ENCODE data around the gene SRBD1. TPM values are rescaled to one million over a fixed set of nuclear protein-coding genes. Genes with fewer than 3 reads are reported as not detected.

Gene SRBD1
- total RNA-seq, 2 donors from 2014 or later = 10.9 to 17.1 TPM

DNA sequence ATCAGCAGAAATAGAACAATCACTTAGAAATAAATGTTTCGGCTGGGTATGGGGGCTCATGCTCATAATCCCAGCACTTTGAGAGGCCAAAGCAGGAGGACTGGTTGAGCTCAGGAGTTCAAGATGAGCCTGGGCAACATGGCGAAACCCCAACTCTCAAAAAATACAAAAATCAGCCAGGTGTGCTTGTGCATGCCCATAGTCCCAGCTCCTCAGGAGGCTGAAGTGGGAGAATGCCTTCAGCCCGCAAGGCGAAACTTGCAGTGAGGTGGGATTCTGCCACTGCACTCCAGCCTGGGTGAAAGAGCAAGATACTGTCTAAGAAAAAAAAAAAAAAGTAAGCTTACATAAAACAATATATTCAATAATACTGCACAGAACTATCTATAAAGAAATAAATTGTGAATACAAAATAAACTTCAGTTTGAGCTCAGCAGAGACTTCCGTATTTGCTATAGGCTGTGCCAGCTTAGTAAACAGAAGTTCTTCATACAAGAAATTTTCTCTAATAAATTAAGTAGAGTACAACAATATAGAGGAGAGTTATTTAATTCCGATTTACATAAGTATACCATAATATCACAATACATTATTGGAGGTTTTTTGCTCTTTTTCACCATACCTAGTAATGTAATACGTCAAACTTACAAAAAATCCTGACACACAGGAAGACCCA is 43.6 kb downstream of the SRBD1 start:
- Mint-ChIP-seq H3K4me1 (peaks cover 13% of the 10 kb centered on the region), H3K9me3 (peaks cover 3% of the 10 kb centered on the region), H3K4me3 (peak overlapping the region; percentile 78), H3K27ac (peak overlapping the region; percentile 89), H3K36me3 (ENCODE audit: low read depth) (peaks cover 22% of the 10 kb centered on the region), H3K27me3 (no peaks in the 10 kb centered on the region)
- ATAC-seq (replicated peaks) = peak; percentile 3

DNA sequence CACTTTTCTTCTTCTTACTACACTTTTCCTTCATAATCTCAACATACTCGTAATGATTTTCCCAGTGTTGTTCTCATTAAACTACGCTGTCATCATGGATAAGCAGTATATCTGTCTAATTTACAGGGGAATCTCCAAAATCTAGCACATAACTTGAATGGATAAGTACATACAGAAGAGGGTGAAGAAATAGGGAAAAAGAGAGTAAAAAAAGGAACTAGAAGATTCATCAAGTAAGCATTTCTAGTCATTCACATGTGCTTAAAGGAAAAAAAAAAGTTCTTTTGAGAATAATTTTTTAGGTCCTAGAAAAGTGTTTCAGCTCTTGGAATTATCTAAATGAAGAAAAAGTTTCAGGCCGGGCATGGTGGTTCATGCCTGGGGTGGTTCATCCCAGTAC is 51.6 kb downstream of the SRBD1 start:
- no peaks in the 10 kb centered on the region for H3K27me3 Mint-ChIP-seq
- H3K36me3 Mint-ChIP-seq (ENCODE audit: low read depth) = peaks cover 7% of the 10 kb centered on the region
- no peak for ATAC-seq (replicated peaks)
- H3K27ac Mint-ChIP-seq = no peak overlapping the region
- no peak overlapping the region for H3K4me3 Mint-ChIP-seq
- H3K9me3 Mint-ChIP-seq = no peaks in the 10 kb centered on the region
- peaks cover 11% of the 10 kb centered on the region for H3K4me1 Mint-ChIP-seq

DNA sequence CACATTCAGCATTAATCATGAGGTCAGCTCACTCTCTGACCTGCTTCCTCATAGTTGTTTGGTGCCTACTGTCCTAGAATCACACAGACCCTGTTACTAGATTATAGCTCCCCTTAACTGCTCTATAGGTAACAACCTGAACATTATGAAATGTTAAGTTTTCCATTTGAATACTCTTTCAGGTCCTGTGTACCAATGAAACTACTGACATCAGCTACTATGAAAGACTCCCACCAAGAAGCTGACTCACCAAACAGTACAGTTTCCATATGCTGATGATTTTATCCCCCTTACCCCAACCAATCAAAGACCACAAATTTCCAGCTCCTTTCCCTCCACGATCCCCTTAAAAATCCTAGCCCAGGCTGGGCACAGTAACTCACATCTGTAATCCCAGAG is 56.3 kb downstream of the SRBD1 start:
- ATAC-seq (replicated peaks) = peak; percentile 91
- Mint-ChIP-seq H3K9me3 (no peaks in the 10 kb centered on the region), H3K27me3 (no peaks in the 10 kb centered on the region), H3K27ac (peak overlapping the region; percentile 88), H3K4me1 (peaks cover 18% of the 10 kb centered on the region), H3K36me3 (ENCODE audit: low read depth) (peaks cover 40% of the 10 kb centered on the region), H3K4me3 (peak overlapping the region; percentile 60)

DNA sequence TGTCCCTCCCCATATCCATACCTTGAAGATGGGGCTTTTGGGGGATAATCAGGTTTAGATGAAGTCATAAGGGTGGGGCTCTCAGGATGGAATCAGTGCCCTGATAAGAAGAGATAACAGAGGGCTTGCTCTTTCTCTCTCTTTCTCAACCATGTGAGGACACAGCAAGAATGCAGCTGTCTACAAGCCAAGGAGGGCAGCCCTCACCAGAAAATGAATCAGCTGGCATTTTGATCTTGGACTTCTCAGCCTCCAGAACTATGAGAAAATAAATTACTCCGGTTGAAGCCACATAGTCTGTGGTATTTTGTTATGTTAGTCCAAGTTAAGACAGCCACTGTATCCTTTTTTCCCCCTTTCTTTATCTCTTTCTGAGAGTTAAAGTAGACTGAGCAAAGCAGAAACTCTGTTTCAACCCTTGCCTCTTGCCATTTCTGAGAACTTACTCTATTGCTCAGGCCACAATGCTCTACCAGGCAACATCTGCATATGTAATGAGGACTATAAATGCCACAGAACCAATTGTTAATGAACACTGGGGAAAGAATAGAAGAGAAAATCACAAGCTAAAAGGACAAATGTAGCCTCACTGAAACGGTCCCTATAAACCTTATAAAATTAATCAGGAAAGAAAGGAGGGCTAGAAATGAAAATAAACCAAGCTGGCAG is 56.9 kb downstream of the SRBD1 start:
- Mint-ChIP-seq H3K36me3 (ENCODE audit: low read depth) (peaks cover 40% of the 10 kb centered on the region), H3K4me1 (peaks cover 18% of the 10 kb centered on the region), H3K9me3 (no peaks in the 10 kb centered on the region), H3K4me3 (peak overlapping the region; percentile 60), H3K27me3 (no peaks in the 10 kb centered on the region), H3K27ac (peak overlapping the region; percentile 88)
- ATAC-seq (replicated peaks) = peak; percentile 75

DNA sequence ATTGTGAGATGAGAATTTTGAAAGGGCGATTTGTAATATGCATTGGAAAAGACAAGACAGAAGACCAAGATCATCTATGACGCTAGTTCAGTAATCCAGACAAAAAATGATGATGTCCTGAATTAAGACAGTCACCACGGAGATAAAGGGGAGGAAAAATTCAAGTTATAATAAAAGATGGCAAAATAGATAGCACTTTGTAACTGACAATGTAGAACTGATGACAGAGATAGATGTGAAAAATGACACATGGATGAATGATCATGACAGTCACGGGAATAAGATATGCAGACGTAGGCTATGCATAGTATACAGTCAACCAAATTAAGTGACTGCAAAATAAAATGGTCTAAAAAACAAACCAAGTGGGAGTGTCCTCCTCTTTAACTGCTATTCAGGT is 59.2 kb downstream of the SRBD1 start:
- H3K9me3 Mint-ChIP-seq = no peaks in the 10 kb centered on the region
- H3K36me3 Mint-ChIP-seq (ENCODE audit: low read depth) = peaks cover 59% of the 10 kb centered on the region
- H3K4me3 Mint-ChIP-seq = no peak overlapping the region
- ATAC-seq (replicated peaks) = no peak
- no peaks in the 10 kb centered on the region for H3K27me3 Mint-ChIP-seq
- peaks cover 18% of the 10 kb centered on the region for H3K4me1 Mint-ChIP-seq
- peak overlapping the region; percentile 58 for H3K27ac Mint-ChIP-seq

DNA sequence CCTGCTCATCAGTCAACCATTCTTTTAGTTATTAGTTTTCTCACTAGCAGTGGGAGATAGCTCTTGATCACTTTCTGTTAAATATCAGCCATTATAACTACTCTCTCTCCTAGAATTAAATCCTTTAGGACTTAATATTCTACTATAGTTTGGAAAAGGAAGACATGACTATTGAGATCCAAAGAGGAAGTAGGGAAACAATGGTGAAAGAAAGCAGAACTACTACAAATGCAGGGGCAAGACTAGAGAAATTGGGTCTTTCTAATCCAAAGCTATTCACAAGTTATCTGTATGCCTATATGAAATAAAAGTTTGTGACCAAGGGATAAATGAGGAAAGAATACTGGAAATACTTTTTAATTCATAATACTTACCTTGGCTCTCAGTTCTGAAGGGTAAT is 65.1 kb downstream of the SRBD1 start:
- H3K4me3 Mint-ChIP-seq = no peak overlapping the region
- no peaks in the 10 kb centered on the region for H3K27me3 Mint-ChIP-seq
- no peak for ATAC-seq (replicated peaks)
- no peaks in the 10 kb centered on the region for H3K4me1 Mint-ChIP-seq
- peak overlapping the region; percentile 36 for H3K27ac Mint-ChIP-seq
- H3K9me3 Mint-ChIP-seq = no peaks in the 10 kb centered on the region
- peaks cover 85% of the 10 kb centered on the region for H3K36me3 Mint-ChIP-seq (ENCODE audit: low read depth)

DNA sequence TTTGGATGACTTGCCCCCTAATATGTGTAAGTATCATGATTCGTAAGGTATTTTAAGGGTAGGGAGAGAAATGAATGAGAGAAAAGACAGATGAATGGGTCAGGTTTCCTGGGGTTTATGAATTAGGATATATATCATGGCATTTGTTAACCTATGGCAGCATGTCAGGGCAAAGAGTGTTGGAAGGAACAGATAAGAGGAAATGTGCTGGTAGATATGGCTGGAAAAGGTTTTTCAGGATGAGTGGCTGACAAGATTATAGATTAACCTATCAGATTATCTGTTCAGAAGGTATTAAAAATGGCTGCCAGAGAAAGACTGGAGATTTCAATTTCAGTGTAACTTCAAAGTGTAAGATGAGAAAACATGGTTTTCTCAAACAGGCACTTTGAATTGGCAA is 67.8 kb downstream of the SRBD1 start:
- Mint-ChIP-seq H3K27ac (no peak overlapping the region), H3K9me3 (no peaks in the 10 kb centered on the region), H3K4me1 (no peaks in the 10 kb centered on the region), H3K27me3 (no peaks in the 10 kb centered on the region), H3K4me3 (no peak overlapping the region), H3K36me3 (ENCODE audit: low read depth) (peaks cover 89% of the 10 kb centered on the region)
- ATAC-seq (replicated peaks) = no peak

DNA sequence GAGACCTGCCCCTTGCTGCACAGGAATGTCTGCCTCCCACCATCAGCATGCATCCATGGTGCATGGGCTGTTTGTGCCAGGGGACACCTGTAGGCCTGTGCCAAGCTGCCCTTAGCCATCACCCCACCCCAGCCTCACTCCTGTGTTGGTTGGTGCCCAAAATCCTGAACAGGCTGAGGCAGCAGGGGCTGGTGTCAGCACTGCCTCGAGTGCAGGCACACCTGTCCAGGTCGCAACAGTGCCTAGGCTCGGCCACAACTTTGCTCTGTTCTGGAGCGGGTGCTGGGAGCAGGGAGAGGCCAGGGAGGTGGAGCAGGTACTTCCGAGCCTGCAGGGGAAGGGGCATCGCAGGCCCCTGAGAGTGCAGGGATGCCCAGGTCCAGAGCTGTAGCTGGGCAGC is 69.1 kb downstream of the SRBD1 start:
- Mint-ChIP-seq H3K27me3 (no peaks in the 10 kb centered on the region), H3K27ac (no peak overlapping the region), H3K4me1 (no peaks in the 10 kb centered on the region), H3K9me3 (no peaks in the 10 kb centered on the region), H3K36me3 (ENCODE audit: low read depth) (peaks cover 90% of the 10 kb centered on the region), H3K4me3 (no peak overlapping the region)
- no peak for ATAC-seq (replicated peaks)

DNA sequence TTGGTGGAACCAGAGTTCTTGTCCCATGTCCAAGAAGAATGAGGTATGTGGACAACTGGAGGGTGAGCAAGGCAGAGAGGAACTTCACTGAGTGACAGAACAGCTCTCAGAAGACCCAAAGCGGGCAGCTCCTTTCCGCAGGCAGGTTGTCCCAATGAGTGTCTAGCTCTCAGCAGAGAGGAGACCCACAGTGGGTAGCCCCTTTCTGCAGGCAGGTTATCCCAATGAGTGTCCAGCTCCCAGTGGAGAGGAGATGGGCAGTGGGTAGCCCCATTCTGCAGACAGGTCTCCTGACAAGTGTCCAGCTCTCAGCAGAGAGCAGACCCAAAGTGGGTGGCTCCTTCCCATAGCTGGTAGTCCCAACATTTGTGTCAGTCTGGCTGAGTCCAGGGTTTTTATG is 69.6 kb downstream of the SRBD1 start:
- H3K9me3 Mint-ChIP-seq = no peaks in the 10 kb centered on the region
- no peaks in the 10 kb centered on the region for H3K4me1 Mint-ChIP-seq
- ATAC-seq (replicated peaks) = no peak
- H3K27me3 Mint-ChIP-seq = no peaks in the 10 kb centered on the region
- no peak overlapping the region for H3K4me3 Mint-ChIP-seq
- H3K27ac Mint-ChIP-seq = no peak overlapping the region
- H3K36me3 Mint-ChIP-seq (ENCODE audit: low read depth) = peaks cover 91% of the 10 kb centered on the region

DNA sequence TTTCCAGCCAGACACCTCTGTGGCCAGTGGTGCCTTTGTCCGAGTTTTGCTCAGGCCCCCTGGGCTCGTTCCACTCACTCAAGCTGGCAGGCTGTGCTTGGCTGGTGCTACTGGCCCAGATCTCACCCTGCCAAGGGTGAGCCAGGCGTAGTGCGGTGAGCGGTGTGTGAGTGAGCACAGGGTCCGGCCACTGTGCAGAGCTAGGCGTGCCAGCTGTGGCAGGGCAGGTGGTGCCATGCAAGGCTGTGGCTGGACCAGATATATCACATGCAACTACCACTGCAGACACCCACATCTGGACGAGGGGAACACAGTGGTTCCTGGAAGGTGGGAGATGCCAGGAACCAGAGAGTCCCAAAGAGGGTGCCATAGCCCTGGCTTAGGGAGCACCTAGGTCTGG is 70.1 kb downstream of the SRBD1 start:
- no peak for ATAC-seq (replicated peaks)
- no peak overlapping the region for H3K27ac Mint-ChIP-seq
- peaks cover 86% of the 10 kb centered on the region for H3K36me3 Mint-ChIP-seq (ENCODE audit: low read depth)
- no peak overlapping the region for H3K4me3 Mint-ChIP-seq
- H3K27me3 Mint-ChIP-seq = no peaks in the 10 kb centered on the region
- H3K4me1 Mint-ChIP-seq = no peaks in the 10 kb centered on the region
- H3K9me3 Mint-ChIP-seq = no peaks in the 10 kb centered on the region

DNA sequence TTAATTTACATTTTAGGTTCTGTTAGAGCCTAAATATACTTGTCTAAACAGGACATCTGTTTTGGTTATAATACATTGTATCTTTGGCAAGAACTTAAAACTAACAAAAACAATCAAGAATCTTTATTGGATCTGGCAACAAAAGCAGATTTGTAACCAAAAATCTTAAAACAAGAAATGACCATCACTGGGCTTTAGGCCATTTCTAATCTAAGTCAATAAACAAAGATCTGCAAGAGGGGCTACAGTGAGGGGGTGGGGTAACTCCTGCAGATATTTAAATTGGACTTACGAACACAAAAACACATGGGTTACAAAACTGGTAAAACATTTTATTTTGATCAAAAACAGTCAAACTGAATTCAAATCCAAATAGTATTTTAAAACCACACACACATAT is 77.3 kb downstream of the SRBD1 start:
- Mint-ChIP-seq H3K9me3 (no peaks in the 10 kb centered on the region), H3K4me3 (no peak overlapping the region), H3K36me3 (ENCODE audit: low read depth) (peaks cover 46% of the 10 kb centered on the region), H3K27me3 (no peaks in the 10 kb centered on the region), H3K4me1 (no peaks in the 10 kb centered on the region), H3K27ac (no peak overlapping the region)
- no peak for ATAC-seq (replicated peaks)

DNA sequence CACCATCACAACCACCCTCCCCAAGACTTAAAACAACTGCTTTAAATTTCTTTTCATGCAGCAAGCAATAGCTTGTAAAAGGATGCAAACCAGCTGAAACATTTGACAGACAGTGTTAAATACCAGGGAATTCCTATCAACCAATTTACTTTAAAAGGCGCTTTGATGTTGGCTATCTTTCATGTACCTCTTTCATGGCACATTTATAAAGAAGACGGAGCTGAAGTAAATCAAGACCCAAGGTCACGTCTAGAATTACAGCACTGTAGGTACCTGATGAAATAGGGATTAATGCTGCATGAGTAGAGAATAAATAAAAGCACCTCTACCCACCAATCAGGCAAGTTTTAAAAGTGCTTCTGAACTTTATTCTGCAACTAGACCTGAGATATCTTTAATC is 78.9 kb downstream of the SRBD1 start:
- Mint-ChIP-seq H3K27me3 (no peaks in the 10 kb centered on the region), H3K4me1 (no peaks in the 10 kb centered on the region), H3K9me3 (no peaks in the 10 kb centered on the region), H3K4me3 (no peak overlapping the region), H3K36me3 (ENCODE audit: low read depth) (peaks cover 43% of the 10 kb centered on the region), H3K27ac (peak overlapping the region; percentile 26)
- no peak for ATAC-seq (replicated peaks)

DNA sequence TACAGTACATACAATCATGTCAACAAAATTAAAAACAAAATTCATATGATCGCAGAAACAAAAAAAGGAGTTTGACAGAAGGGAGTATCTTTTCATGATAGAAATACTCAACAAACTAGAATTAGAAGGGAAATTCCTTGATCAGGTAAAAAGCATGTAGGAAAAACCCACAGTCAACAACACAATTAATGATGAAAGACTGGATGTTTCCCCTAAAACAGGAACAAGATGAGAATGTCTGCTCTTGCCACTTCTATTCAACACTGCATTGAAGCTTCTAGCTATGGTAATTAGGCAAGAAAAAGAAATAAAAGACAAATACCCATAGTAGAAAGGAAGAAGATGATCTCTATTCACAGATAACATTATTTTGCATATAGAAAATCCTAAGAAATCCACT is 87.1 kb downstream of the SRBD1 start:
- peaks cover 42% of the 10 kb centered on the region for H3K36me3 Mint-ChIP-seq (ENCODE audit: low read depth)
- H3K27me3 Mint-ChIP-seq = no peaks in the 10 kb centered on the region
- H3K27ac Mint-ChIP-seq = no peak overlapping the region
- no peaks in the 10 kb centered on the region for H3K4me1 Mint-ChIP-seq
- no peaks in the 10 kb centered on the region for H3K9me3 Mint-ChIP-seq
- H3K4me3 Mint-ChIP-seq = no peak overlapping the region
- no peak for ATAC-seq (replicated peaks)

DNA sequence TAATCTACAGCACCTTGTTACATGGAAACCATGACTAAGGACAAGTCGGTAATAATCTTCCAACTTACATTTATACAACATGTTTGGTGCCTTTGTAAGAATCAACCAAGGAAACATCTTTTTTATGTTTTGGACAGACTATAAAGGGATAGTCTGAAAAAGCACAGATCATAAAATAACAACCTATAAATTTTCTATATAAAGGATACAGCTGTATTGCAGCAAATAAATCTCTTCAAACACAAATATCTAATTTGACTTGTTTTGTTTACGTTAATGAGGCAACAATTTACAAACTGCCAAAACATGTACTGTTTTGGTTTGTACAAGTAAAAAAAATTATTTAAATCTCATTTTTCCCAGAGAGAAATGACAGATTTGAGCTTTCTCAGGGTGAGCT is 92.5 kb downstream of the SRBD1 start:
- H3K27me3 Mint-ChIP-seq = no peaks in the 10 kb centered on the region
- no peaks in the 10 kb centered on the region for H3K4me1 Mint-ChIP-seq
- no peak overlapping the region for H3K4me3 Mint-ChIP-seq
- no peak for ATAC-seq (replicated peaks)
- H3K27ac Mint-ChIP-seq = no peak overlapping the region
- peaks cover 20% of the 10 kb centered on the region for H3K36me3 Mint-ChIP-seq (ENCODE audit: low read depth)
- H3K9me3 Mint-ChIP-seq = no peaks in the 10 kb centered on the region

DNA sequence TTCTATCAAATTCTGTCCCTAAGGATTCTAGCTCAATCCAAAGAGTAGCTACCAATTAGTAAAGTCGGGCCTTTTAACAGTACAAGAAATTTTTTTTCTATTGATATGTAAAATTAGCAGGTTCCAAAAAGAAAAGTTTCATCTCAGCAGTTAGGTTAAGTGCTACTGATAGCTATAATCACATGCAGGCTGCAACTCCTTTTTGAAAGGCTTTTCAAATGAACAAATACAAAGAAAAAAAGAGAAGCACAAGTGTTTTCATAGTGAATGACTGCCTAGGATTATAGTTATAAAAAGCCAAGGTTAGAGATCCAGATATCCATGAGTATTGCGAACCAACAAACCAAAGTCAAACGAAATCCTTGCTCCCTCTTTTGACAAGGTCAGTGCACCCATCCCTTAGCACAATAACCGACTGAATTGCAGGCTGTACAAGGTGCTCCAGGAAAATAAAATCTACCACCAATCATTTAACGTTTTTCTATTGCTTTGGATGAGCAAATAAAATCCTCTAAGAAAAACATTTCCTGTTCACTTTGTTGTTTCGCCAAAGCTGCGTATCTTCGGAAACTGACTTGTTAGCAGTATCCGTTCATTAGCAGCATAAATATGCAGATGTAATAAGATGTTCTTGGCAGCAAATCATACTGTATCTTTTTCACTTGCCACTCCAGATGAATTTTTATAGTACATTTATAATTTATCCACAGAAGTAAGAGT is 100.2 kb downstream of the SRBD1 start:
- no peaks in the 10 kb centered on the region for H3K27me3 Mint-ChIP-seq
- H3K27ac Mint-ChIP-seq = no peak overlapping the region
- peaks cover 27% of the 10 kb centered on the region for H3K36me3 Mint-ChIP-seq (ENCODE audit: low read depth)
- no peaks in the 10 kb centered on the region for H3K9me3 Mint-ChIP-seq
- ATAC-seq (replicated peaks) = no peak
- no peak overlapping the region for H3K4me3 Mint-ChIP-seq
- H3K4me1 Mint-ChIP-seq = no peaks in the 10 kb centered on the region
